HEK293 (cell line): Measurements from ENCODE around the gene WNT16.

ENCODE experiments used
- CTCF ChIA-PET: fragments of 350-600 bp; formaldehyde crosslinking; extraction: SDS; loops from one replicate; lab custom pipeline; 2021; ENCODE audit warnings: antibody characterized with exemption; lab: Yijun Ruan, JAX
- POLR2A ChIA-PET: fragments of 300-600 bp; formaldehyde crosslinking; extraction: SDS; loops from one replicate; lab custom pipeline; 2020; ENCODE audit warnings: antibody characterized with exemption, inconsistent platforms; lab: Yijun Ruan, JAX
- H3K27ac ChIP-seq: fragments of 200-500 bp; sonication (Bioruptor generic); 2 replicates; pipeline ENCODE4 v1.5.1; 2014; ENCODE audit warnings: low read depth, low read length, control low read depth, inconsistent platforms; ENCODE audit errors: extremely low read depth
- H3K36me3 ChIP-seq, 2 experiments: fragments of 200-500 bp in 1 of 2; sonication (Bioruptor generic) in 1 of 2; 1 replicate in 1 of 2; 2 replicates in 1 of 2; pipeline ENCODE4 v1.5.1; 2014 to 2017; ENCODE audit warnings: inconsistent platforms in 2 of 2, low read length in 2 of 2; ENCODE audit not compliant: control insufficient read depth in 2 of 2, insufficient read depth in 1 of 2
- H3K4me1 ChIP-seq: fragments of 200-500 bp; sonication (Bioruptor generic); 2 replicates; pipeline ENCODE4 v1.5.1; 2014; ENCODE audit warnings: mild to moderate bottlenecking, low read length, inconsistent platforms; ENCODE audit not compliant: control insufficient read depth, insufficient read depth
- H3K4me3 ChIP-seq: 2 replicates; pipeline ENCODE4 v1.5.1; 2011; ENCODE audit warnings: low read depth, mild to moderate bottlenecking, control low read depth, low read length, moderate library complexity
- H3K9me3 ChIP-seq: fragments of 200-500 bp; sonication (Bioruptor generic); 2 replicates; pipeline ENCODE4 v1.5.1; 2014; ENCODE audit warnings: low read depth, low read length, inconsistent platforms; ENCODE audit not compliant: control insufficient read depth, insufficient read depth
- HOXC10 ChIP-seq: sonication (generic); formaldehyde crosslinking; IDR thresholded peaks from 2 replicates; pipeline ENCODE4 v1.8.1; 2023; ENCODE audit warnings: mild to moderate bottlenecking, missing genetic modification reagents
- KLF9 ChIP-seq: fragments of 450-650 bp; formaldehyde crosslinking; IDR thresholded peaks from 2 replicates; pipeline ENCODE4 v1.5.1; 2016; ENCODE audit warnings: missing biosample characterization, missing genetic modification characterization, low read depth
- MEIS1 ChIP-seq: sonication (generic); formaldehyde crosslinking; IDR thresholded peaks from 2 replicates; pipeline ENCODE4 v1.8.1; 2022; ENCODE audit warnings: missing genetic modification reagents, mild to moderate bottlenecking, borderline replicate concordance
- REPIN1 ChIP-seq: fragments of 450-650 bp; formaldehyde crosslinking; IDR thresholded peaks from 2 replicates; pipeline ENCODE4 v1.5.1; 2017; ENCODE audit warnings: missing biosample characterization, missing genetic modification characterization, low read depth
- SALL2 ChIP-seq: fragments of 450-650 bp; formaldehyde crosslinking; IDR thresholded peaks from 2 replicates; pipeline ENCODE4 v1.5.0; 2017; ENCODE audit warnings: missing biosample characterization, mild to moderate bottlenecking, missing genetic modification characterization, borderline replicate concordance
- ZBTB48 ChIP-seq: fragments of 450-650 bp; formaldehyde crosslinking; IDR thresholded peaks from 2 replicates; pipeline ENCODE4 v1.5.1; 2016; ENCODE audit warnings: missing biosample characterization, missing genetic modification characterization
- ZFP41 ChIP-seq: fragments of 450-650 bp; formaldehyde crosslinking; IDR thresholded peaks from 2 replicates; pipeline ENCODE4 v1.5.1; 2016; ENCODE audit warnings: missing biosample characterization, missing genetic modification characterization, borderline replicate concordance
- ZIC2 ChIP-seq: fragments of 450-650 bp; formaldehyde crosslinking; IDR thresholded peaks from 2 replicates; pipeline ENCODE4 v1.5.1; 2016; ENCODE audit warnings: missing biosample characterization, missing genetic modification characterization
- ZNF138 ChIP-seq: fragments of 450-650 bp; formaldehyde crosslinking; IDR thresholded peaks from 2 replicates; pipeline ENCODE4 v1.5.1; 2016; ENCODE audit warnings: missing biosample characterization, missing genetic modification characterization, borderline replicate concordance
- ZNF157 ChIP-seq: fragments of 450-650 bp; formaldehyde crosslinking; IDR thresholded peaks from 2 replicates; pipeline ENCODE4 v1.5.1; 2016; ENCODE audit warnings: missing biosample characterization, missing genetic modification characterization
- ZNF19 ChIP-seq: fragments of 450-650 bp; formaldehyde crosslinking; IDR thresholded peaks from 2 replicates; pipeline ENCODE4; 2016; ENCODE audit warnings: missing biosample characterization, missing genetic modification characterization, low read depth
- ZNF610 ChIP-seq: fragments of 450-650 bp; formaldehyde crosslinking; IDR thresholded peaks from 2 replicates; pipeline ENCODE4 v1.5.1; 2016; ENCODE audit warnings: missing biosample characterization, missing genetic modification characterization, borderline replicate concordance
- ZNF768 ChIP-seq: fragments of 450-650 bp; formaldehyde crosslinking; IDR thresholded peaks from 2 replicates; pipeline ENCODE4 v1.5.1; 2018; ENCODE audit warnings: missing biosample characterization, mild to moderate bottlenecking, missing genetic modification characterization
- ZNF785 ChIP-seq: fragments of 450-650 bp; formaldehyde crosslinking; IDR thresholded peaks from 2 replicates; pipeline ENCODE4 v1.5.1; 2016; ENCODE audit warnings: missing biosample characterization, missing genetic modification characterization
- TF ChIP-seq, protein P1 (sequence below): fragments of 450-650 bp; formaldehyde crosslinking; IDR thresholded peaks from 2 replicates; pipeline ENCODE4; 2016; ENCODE audit warnings: missing biosample characterization, missing genetic modification characterization
- TF ChIP-seq, protein P2 (sequence below): fragments of 450-650 bp; formaldehyde crosslinking; IDR thresholded peaks from 2 replicates; pipeline ENCODE4 v1.5.1; 2016; ENCODE audit warnings: missing biosample characterization, missing genetic modification characterization
- TF ChIP-seq, protein P3 (sequence below): fragments of 450-650 bp; formaldehyde crosslinking; IDR thresholded peaks from 2 replicates; pipeline ENCODE4 v1.5.1; 2017; ENCODE audit warnings: missing biosample characterization, missing genetic modification characterization
- TF ChIP-seq, protein P4 (sequence below): sonication (generic); formaldehyde crosslinking; IDR thresholded peaks from 2 replicates; pipeline ENCODE4 v1.8.1; 2022; ENCODE audit warnings: mild to moderate bottlenecking, moderate library complexity, missing genetic modification reagents

The WNT16 gene

DNA sequence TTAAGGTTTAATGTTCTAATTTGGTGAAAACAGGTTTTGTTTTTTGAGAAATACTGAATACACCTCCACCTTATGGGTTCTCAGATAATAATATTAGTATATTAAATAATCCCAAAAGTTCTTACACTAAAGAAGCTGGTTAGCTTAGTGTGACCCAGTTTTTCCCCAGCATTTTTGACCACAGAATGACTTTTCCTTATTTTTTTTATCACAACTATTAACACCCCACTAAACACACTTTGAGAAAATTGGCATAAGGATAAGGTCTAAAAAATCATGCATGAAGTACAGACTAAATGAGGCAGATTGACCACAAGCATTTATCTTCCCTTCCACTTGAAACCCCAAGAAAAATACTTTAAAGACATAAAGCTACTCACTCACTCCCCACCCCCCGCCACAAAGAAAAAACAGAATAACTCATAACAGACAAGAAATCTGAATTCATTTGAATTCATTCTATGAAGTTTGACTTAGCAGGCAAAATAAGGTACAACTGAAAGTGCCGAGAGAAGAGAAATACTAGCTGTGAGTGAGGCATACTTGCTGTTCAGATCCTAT, 49.7 kb upstream of the WNT16 start:
- no peak overlapping the region for H3K4me3 ChIP-seq
- peaks cover 8% of the 10 kb centered on the region; the same call in 1 of the 2 replicates for H3K4me1 ChIP-seq
- TF ChIP-seq, protein P1, sequence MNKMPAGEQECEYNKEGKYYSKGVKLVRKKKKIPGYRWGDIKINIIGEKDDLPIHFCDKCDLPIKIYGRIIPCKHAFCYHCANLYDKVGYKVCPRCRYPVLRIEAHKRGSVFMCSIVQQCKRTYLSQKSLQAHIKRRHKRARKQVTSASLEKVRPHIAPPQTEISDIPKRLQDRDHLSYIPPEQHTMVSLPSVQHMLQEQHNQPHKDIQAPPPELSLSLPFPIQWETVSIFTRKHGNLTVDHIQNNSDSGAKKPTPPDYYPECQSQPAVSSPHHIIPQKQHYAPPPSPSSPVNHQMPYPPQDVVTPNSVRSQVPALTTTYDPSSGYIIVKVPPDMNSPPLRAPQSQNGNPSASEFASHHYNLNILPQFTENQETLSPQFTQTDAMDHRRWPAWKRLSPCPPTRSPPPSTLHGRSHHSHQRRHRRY (tag by site-specific recombination) = no peak
- TF ChIP-seq ZIC2 = no peak
- no peaks in the 10 kb centered on the region for H3K9me3 ChIP-seq
- no peaks in the 10 kb centered on the region for H3K36me3 ChIP-seq
- H3K27ac ChIP-seq = no peak overlapping the region
- POLR2A ChIA-PET = no interaction called here
- CTCF ChIA-PET = interaction anchor here (0.6 kb wide), 2 partner anchors 126 to 546 kb away, joined by 3 to 4 read pairs; no protein-coding TSS in a partner anchor

DNA sequence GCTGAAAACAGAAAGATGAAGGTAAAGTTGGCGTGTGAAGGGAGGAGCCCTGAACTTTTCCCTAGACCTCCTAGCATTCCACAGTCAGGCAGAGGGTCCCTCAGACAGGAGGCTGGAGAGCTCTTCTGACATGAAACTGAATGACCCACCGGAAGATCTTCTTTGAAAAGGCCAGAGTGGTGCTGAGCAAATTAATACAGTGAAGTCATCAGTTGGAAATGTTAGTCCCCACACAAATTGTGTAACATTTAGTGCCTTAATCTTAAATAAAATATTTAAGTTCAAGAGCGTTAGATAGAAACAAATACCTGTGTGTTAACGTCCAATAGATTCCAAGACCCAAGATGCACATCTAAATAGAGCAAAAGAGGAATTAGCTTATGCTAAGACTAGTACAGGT, 49.0 kb upstream of the WNT16 start:
- Histone ChIP-seq H3K36me3 (no peaks in the 10 kb centered on the region), H3K4me3 (no peak overlapping the region), H3K27ac (no peak overlapping the region), H3K9me3 (no peaks in the 10 kb centered on the region), H3K4me1 (peaks cover 6% of the 10 kb centered on the region; the same call in 1 of the 2 replicates)
- POLR2A ChIA-PET = no interaction called here
- CTCF ChIA-PET = no interaction called here
- no peak for TF ChIP-seq ZNF138 (tag by site-specific recombination)
- TF ChIP-seq REPIN1 = no peak
- no peak for TF ChIP-seq ZNF768 (tag by site-specific recombination)
- TF ChIP-seq, protein P2, sequence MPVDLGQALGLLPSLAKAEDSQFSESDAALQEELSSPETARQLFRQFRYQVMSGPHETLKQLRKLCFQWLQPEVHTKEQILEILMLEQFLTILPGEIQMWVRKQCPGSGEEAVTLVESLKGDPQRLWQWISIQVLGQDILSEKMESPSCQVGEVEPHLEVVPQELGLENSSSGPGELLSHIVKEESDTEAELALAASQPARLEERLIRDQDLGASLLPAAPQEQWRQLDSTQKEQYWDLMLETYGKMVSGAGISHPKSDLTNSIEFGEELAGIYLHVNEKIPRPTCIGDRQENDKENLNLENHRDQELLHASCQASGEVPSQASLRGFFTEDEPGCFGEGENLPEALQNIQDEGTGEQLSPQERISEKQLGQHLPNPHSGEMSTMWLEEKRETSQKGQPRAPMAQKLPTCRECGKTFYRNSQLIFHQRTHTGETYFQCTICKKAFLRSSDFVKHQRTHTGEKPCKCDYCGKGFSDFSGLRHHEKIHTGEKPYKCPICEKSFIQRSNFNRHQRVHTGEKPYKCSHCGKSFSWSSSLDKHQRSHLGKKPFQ (tag by site-specific recombination) = no peak
- TF ChIP-seq ZNF157 (tag by site-specific recombination) = no peak
- TF ChIP-seq ZNF785 = no peak
- TF ChIP-seq, protein P3, sequence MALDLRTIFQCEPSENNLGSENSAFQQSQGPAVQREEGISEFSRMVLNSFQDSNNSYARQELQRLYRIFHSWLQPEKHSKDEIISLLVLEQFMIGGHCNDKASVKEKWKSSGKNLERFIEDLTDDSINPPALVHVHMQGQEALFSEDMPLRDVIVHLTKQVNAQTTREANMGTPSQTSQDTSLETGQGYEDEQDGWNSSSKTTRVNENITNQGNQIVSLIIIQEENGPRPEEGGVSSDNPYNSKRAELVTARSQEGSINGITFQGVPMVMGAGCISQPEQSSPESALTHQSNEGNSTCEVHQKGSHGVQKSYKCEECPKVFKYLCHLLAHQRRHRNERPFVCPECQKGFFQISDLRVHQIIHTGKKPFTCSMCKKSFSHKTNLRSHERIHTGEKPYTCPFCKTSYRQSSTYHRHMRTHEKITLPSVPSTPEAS = no peak
- no peak for TF ChIP-seq HOXC10
- no peak for TF ChIP-seq SALL2 (tag by site-specific recombination)
- TF ChIP-seq ZBTB48 = no peak

DNA sequence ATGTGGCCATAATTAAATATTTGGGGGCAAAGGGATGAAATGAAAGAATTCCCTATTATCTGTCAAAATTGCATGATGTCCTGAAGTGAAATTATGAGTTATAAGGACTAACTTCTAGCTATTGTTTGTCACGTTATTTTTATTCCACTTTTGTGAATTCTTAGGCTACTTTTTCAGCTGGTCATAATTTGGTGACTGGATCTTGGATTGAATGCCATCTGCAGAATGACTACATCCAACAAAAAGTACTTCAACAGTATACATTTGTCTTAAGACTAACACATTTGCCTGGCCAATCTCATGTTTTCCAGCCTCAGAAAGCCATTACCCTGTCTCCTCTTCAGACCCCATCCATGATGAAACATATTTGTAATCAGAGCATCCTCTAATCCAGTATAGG, 48.1 kb upstream of the WNT16 start:
- peaks cover 6% of the 10 kb centered on the region; the same call in 1 of the 2 replicates for H3K4me1 ChIP-seq
- no peak overlapping the region for H3K27ac ChIP-seq
- H3K4me3 ChIP-seq = no peak overlapping the region
- CTCF ChIA-PET = interaction anchor here (0.6 kb wide), 1 partner anchor 724 kb away, joined by 4 read pairs; no protein-coding TSS in a partner anchor
- no peaks in the 10 kb centered on the region for H3K9me3 ChIP-seq
- POLR2A ChIA-PET = no interaction called here
- TF ChIP-seq ZNF157 (tag by site-specific recombination) (no peak), ZFP41 (tag by site-specific recombination) (no peak), ZNF19 (tag by site-specific recombination) (no peak), KLF9 (tag by site-specific recombination) (no peak), MEIS1 (CRISPR knock-in tag) (no peak), ZNF610 (tag by site-specific recombination) (no peak)
- TF ChIP-seq, protein P4, sequence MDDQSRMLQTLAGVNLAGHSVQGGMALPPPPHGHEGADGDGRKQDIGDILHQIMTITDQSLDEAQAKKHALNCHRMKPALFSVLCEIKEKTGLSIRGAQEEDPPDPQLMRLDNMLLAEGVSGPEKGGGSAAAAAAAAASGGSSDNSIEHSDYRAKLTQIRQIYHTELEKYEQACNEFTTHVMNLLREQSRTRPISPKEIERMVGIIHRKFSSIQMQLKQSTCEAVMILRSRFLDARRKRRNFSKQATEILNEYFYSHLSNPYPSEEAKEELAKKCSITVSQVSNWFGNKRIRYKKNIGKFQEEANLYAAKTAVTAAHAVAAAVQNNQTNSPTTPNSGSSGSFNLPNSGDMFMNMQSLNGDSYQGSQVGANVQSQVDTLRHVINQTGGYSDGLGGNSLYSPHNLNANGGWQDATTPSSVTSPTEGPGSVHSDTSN (CRISPR knock-in tag) = no peak
- TF ChIP-seq, protein P3 = no peak
- TF ChIP-seq, all 188 proteins: peak for 0
- H3K36me3 ChIP-seq = no peaks in the 10 kb centered on the region
